T47D (cell line): ENCODE data around the gene PRSS23.
"Not testable (repeated sequence)": the region's sequence is repeated elsewhere in the genome, so short reads cannot be mapped to it uniquely, and the experiment has no call there.

Experiments used
- DNase-seq, 2 experiments: peaks; one replicate each; pipeline versions ENCODE4 v3.0.0 to v3.0.0-alpha.2; 2011 to 2012; ENCODE audit warnings: low read depth in 1 of 2, low spot score in 1 of 2
- JUND ChIP-seq: IDR thresholded peaks from 2 replicates; pipeline ENCODE4 v1.6.1; 2012; ENCODE audit warnings: low read depth
- in situ Hi-C: cut with HindIII; loops from 2 replicates; pipeline ENCODE4 v1.10.0; 2016; ENCODE audit warnings: low sequenced_read_pairs, low pct_unique_long_range_greater_than_20kb

The PRSS23 gene, protein sequence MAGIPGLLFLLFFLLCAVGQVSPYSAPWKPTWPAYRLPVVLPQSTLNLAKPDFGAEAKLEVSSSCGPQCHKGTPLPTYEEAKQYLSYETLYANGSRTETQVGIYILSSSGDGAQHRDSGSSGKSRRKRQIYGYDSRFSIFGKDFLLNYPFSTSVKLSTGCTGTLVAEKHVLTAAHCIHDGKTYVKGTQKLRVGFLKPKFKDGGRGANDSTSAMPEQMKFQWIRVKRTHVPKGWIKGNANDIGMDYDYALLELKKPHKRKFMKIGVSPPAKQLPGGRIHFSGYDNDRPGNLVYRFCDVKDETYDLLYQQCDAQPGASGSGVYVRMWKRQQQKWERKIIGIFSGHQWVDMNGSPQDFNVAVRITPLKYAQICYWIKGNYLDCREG

DNA sequence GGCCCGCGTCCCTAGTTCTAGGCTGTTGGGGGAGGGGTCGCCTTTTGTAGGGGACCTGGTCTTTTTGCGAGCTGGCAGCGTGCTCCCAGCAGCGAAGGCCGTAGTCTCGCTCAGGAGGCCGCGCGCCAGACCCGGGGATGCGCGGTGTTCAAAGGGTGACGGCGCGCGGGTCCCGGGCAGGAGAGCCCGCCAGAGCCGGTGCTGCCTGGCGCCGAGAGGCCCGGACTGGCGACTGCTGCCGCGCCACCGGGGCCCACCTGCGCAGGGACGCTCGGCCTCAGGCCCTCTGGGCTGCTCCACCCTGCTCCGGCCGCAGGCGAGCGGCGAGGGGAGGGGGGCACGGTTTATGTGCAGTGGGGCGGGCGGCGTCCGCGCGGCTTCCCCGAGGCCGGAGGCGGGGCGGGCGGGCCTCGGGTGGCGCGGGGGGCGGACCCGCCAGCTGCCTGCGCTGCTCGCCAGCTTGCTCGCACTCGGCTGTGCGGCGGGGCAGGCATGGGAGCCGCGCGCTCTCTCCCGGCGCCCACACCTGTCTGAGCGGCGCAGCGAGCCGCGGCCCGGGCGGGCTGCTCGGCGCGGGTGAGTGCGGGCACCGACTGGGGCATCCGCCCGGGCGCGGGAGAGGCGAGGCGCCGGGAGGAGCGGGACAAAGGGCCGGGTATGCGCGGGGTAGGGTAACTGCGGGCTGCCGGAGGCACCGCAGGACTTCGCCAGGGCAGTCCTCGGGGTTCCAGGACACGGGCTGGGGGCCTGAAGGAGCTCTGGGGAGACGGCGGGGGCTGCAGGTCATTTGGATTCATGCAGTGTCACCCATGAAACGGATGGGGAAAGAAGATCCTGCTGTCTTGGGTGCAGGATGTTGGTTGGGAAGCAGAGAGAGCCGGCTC lies at the start of gene PRSS23:
Gene PRSS23, plus strand, starts transcription at position 467 of the 884 bp plus-strand sequence. CDS start 7,102 bp downstream, outside the sequence.
- in situ Hi-C loops = no loop called here
- no peak for TF ChIP-seq JUND
- peak; percentile 64 to 82 for DNase-seq

DNA sequence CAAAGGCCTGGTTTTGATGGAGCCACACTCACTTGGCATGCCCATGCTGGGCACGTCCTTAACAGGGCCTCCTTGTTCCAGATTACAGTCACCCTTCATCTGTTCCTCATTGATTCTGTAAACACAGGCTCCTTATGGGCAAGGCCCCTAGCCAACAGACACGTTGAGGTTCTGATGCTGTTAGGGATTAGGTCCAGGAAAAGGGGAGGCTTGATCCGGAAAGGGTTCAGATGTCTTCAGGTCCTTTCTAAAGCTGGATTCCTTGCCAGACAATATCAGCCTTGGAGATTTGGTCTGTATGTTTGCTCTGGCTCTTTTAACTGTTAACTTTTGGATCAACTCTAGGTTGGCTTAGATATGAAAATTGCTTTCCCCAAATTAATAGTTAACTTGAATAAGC lies 46.9 kb upstream of the PRSS23 start:
- no peak for TF ChIP-seq JUND
- in situ Hi-C loops = no loop called here
- no peak for DNase-seq

DNA sequence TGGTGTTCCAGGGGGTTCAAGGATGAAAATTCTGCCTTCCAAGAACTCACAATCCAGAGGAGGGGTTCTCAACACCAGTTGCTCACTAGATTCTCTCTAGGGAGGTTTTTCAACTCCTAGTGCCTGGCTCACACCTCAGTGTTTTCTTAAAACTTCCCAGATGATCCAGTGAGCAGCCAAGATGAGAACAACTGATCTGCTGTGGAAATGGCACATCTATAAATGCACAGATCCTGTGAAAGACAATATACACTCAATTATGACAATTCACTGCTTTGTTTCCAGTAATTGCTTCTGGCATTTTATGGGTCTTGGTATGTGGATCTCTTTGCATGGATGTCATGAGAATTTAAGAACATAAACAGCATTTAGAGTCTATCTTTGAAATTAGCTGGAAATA lies 45.2 kb upstream of the PRSS23 start:
- in situ Hi-C loops = no loop called here
- no peak for TF ChIP-seq JUND
- no peak for DNase-seq

DNA sequence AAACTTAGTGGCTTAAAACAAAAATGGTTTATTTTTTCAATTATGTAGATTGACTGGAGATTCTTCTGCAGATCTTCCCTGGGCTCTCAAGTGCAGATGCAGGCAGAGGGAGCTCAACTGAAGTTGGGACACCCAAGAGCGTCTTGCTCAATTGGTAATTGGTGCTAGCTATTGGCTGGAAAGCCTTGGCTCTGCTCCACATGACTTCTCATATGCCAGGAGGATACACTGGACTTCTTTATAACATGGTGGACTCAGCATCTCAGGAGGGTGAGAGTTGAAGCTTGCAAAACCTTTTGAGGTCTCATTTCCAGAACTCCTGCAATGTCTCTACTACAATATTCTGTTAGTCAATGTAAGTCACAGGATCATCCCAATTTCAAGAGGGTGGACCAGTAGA lies 42.2 kb upstream of the PRSS23 start:
- TF ChIP-seq JUND = no peak

DNA sequence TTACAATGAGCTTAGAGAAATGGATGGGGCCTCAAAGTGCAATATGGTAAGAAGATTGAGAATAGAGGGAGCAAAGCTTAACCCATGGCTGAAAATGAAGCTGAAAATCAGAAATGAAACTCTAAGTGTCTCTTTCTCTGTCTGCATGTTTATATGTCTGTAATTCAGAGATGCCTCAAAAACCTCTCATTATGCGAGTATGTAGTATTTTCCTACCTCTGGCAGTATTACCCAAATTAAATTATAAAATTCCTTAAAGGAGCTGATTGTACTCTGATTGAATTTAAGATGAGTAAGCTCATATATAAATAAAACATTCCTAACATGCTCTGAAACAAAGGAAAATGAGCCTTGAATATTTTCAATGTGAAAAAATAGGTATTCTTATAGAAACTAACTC lies 39.8 kb upstream of the PRSS23 start:
- DNase-seq = no peak
- TF ChIP-seq JUND = no peak
- in situ Hi-C loops = no loop called here

More for the DNA sequence above, 42.2 kb upstream of the PRSS23 start:
- in situ Hi-C loops = no loop called here
- DNase-seq = no peak

DNA sequence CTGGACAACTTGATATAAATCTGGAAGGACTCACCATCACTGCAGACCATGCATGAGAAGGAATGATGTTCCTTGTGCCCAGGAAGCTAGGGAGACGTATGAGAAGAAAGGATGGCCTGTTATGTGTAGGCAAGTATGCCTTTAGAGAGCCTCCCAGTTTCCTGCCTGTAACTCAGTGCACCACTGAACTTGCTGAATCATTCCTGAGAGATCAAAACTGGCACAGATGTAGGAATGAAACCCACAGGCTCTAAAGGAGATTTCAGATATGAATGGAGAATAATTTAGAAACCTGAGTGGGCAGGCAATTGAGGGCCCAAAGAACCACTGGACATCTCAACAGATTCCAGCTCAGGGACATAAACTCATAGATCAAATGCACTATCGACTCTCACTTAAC lies 38.4 kb upstream of the PRSS23 start:
- in situ Hi-C loops = no loop called here
- no peak for DNase-seq
- TF ChIP-seq JUND = no peak

DNA sequence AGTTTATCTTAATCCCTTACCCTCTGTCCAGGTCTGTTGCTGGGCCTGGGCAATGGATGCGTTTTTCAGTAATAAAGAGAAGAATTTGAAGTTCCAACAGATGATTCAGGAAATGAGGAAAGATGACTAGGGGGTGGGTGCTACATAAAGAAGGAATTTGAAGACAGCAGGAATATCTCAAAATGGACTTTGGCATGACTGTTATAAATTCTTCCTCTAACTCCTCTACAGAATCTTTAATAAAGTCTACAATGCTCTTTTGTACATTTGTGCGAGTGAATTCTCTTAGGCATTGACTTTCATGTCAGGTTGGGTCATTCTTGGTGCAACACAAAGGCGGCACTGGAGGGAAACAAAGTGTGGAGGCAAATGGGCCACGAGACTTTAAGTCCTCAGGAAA lies 35.1 kb upstream of the PRSS23 start:
- no peak for DNase-seq
- in situ Hi-C loops = no loop called here
- TF ChIP-seq JUND = no peak

DNA sequence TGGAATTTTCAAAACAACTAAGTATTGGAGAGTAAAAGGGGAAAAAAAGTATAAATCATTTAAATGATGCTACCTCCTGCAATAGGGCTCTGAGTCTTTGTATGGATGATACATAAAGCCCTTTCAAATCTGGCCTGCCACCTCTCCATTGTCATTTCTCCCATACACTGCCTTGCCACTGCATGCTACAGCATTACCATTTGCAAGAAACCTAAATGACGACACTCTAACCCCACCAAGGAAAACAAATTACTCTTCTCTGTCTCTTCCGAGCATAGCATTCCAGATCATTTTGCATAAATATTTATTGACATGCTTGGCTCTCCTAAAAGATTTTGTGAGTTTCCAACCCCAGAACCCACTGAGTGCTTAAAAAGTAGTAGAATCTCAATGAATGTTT lies 34.5 kb upstream of the PRSS23 start:
- DNase-seq = no peak
- TF ChIP-seq JUND = no peak
- in situ Hi-C loops = no loop called here

DNA sequence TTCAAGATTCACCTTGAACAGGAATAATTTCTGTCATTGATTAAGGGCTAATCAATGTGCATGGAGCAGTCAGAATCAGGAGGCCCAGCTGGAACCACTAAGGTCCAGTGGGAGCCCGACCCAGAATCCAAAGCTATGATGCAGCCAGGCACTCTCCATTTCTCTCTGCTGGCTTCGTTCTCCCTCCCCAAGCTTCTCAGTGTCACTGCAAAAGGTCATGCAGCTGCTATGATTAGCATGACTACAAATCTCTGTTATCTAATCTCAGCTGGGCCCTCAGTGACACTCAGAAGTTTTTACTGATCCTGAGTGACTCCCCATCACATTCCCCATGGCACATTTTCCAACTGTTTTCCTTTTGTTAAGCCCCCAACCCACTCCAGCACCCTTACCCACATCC lies 31.1 kb upstream of the PRSS23 start:
- in situ Hi-C loops = no loop called here
- TF ChIP-seq JUND = no peak
- DNase-seq = no peak

DNA sequence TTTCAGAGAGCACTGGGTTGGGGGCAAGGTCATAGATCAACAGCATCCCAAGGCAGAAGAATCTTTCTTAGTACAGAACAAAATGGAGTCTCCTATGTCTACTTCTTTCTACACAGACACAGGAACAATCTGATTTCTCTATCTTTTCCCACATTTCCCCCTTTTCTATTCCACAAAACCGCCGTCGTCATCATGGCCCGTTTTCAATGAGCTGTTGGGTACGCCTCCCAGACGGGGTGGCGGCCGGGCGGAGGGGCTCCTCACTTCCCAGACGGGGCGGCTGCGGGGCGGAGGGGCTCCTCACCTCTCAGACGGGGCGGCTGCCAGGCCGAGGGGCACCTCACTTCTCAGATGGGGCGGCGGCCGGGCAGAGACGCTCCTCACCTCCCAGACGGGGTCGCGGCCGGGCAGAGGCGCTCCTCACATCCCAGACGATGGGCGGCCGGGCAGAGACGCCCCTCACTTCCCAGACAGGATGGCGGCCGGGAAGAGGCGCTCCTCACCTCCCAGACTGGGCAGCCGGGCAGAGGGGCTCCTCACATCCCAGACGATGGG lies 29.8 kb upstream of the PRSS23 start:
- in situ Hi-C loops, DNase-seq: not testable (repeated sequence)

DNA sequence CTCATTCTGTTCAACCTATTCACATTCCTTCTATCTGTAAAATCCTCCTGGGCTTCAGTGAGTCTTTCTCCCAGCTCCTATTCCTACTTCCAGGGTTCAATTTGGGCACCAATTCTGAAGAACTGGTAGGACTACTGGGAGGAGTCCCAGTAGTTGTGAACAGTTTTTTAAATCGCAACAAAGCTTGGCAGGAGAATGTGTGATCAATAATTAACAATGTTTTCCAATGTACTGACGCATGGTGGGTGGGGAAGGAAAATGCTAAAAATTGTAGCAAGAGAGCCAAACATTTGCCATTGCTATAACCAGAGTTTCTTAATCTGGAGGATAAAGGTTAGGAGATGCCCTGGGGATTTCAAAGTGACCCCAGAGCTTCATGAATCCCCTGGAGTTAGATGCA lies 27.3 kb upstream of the PRSS23 start:
- TF ChIP-seq JUND = no peak
- DNase-seq = no peak
- in situ Hi-C loops = no loop called here

DNA sequence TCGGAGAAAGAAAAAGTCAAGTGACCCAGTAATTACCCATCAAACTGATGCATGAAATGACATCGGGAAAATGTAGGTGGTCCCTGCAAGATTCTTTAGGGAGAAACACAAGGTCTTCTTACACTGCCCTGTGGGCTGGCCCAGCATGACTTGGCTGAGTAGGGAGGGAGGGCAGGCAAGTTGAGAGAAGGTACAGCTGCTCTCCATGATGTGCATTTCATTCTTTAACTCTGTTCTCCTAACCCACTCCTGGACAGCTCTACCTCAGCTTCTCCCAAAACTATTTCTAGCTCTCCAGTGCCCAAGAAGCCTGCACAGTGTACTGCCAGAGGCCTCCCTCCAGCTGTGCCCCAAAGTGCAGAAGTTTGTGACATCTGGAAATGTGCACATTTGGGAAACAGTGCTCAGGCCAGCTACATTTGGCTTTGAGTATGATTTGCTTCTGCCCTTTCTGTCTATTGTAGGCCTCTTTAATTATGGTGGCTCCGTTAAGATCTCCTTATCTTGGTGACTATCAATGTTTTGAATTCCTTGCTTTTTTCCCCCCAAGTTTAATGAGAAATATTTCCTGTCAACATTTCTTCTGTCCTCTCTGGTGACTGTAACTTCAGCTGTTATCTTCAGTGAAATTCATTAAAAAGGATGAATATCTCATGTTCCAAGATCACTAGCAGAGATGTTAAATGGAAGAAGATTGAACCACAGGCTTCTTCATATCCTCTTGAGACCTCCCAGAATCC lies 26.7 kb upstream of the PRSS23 start:
- DNase-seq = no peak
- TF ChIP-seq JUND = no peak
- in situ Hi-C loops = no loop called here

DNA sequence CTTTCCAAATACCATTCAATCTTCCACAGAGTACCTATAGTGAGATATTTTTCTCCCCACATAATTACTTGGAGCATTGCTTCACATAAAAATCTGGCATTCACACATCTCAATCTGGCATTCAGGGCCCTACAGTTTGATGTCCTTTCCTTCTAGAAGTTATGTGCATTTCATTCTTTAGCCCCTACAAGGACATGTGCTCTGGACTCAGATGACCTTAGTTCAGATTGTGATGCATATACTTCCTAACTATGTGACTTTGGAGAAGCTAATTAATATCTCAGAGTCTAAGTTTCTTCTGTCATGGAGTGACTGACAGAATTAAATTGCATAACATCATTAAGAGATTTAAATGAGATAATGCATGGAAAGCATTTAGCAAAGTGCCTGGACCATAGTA lies 25.9 kb upstream of the PRSS23 start:
- DNase-seq = no peak
- no peak for TF ChIP-seq JUND
- in situ Hi-C loops = no loop called here
